ENCODE measurements around the gene PPT2. TPM values are rescaled to one million over a fixed set of nuclear protein-coding genes. Genes with fewer than 3 reads are reported as not detected.

PPT2 gene, protein sequence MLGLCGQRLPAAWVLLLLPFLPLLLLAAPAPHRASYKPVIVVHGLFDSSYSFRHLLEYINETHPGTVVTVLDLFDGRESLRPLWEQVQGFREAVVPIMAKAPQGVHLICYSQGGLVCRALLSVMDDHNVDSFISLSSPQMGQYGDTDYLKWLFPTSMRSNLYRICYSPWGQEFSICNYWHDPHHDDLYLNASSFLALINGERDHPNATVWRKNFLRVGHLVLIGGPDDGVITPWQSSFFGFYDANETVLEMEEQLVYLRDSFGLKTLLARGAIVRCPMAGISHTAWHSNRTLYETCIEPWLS
- polyA plus RNA-seq (2013, experiment 1 of 2; ENCODE audit: insufficient read length): 23.0 TPM
- polyA plus RNA-seq (2013, experiment 2 of 2; ENCODE audit: insufficient read length): 15.9 TPM

DNA sequence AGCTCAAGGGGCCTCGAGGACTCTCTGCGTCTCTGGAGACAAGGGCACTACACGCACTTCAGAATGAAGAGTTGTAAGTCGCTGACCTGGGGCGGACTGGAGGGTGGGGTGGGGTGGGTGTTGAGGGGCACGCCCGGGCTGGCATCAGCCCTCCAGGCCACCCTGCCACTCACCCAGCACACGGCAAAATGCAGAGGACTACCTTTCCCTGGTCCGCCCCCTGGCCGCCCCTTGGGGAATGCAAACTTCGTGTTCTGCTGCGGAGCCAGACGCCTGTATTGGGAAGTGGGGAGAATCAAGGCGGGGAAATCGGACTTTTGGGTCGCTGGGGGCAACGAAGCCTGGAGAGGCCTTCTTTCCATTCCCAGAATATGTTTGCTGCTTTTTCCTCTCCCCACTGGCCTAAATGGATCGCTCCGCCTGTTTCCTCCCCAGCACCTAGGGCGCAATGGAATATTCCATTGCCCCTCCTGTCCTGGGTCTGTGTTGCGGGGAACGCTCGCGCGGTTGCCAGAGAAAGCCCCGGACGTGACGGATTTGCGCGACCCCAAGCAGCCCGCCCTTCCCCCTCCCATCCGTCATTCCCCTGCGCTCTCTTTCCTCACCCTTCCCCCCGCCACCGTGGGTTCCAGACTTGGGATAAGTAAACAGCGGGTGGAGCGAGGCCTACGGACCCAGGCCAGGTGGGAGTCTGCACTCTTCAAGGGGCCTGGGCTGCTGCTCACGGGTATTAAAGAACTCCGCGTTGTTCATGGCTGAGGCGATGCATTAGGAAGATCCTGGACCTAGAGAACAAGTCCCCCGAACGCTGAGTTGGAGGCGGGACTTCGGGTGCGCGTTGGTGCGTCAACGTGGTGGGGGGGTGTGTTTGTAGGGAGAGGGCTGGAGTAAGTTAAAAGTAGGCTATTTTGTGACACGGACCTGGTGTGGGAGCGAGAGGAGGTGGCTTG is at the start of gene PPT2:
TSS of gene PPT2 (plus strand) at position 578 of the 950 bp plus-strand sequence. CDS start 454 bp downstream, outside the sequence.
- peak; percentile 93 for DNase-seq

DNA sequence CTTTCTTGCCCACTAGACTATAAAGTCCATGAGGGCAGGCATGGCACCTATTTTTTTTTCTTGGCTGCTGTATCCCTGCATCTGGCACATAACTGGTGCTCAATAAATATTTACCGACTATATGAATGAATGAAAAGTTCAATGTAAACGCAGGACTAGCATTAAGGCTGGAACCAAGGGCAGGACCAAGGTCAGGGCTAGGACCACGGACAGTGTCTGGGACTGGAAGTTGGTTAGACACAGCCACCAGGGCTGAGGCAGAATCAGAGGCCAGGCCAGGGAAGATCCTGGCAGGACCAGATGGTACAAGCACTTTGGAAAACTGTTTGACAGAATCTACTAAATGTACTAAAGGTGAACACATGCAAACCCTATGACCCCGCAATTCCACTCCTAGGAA is 48.5 kb upstream of the PPT2 start:
- peak; percentile 39 for DNase-seq

DNA sequence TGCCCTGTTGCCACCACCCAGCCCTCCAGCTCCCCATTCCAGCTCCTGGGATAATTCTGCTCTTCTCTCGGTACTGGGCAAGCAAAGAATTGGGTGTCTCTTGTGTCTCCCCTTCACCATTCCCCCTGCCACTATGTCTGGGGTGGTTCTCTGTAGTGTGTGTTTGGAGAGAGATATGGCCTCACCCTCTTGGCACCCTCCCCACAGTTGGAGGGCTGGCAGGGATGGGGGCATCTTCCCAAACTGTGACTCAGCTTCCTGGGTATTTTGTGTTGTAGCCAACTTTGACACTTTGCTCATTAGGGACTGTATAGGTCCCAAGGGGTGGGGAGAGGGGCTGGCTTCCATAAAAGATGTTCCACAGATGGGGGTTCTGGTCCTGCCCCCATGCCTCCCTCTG is 46.5 kb upstream of the PPT2 start:
- DNase-seq: peak; percentile 75

DNA sequence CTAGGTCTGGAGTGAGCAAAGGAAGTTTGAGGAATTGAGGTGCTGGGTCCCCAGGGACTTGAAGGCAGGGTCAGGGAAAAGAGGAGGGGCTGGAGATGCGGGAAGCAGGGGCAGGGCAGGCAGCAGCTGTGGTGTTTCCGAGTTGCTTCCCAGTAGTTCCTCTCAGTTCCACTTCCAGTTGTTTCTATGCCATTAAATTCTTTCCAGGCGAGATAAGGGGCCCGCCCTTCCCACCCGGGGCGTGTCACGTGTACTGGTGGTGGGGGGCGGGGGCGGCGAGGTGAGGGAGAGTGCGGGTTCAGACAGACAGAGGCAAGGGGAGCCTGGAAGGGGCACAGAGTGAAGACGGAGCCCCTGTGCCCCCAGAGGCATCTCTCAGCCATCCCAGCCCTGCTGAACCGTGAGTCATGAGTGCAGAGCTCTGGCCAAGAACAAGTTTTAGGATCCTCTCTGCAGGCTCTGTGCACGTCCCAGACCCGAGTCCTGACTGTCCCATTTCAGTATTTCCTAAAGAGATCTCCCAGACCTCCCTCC is 45.8 kb upstream of the PPT2 start:
- peak; percentile 68 for DNase-seq

GRCh38 chr6:32108727-32109113 is 45.2 kb upstream of the PPT2 start:
- no peak for DNase-seq

GRCh38 chr6:32109114-32109764 is 44.7 kb upstream of the PPT2 start, which contains the start of gene TNXB:
Gene TNXB (minus strand): TSS chr6:32109338. CDS start chr6:32098198, 11,140 bp downstream.
- DNase-seq: no peak

GRCh38 chr6:32109765-32110160 is 44.2 kb upstream of the PPT2 start:
- DNase-seq: no peak

GRCh38 chr6:32110632-32111031 is 43.3 kb upstream of the PPT2 start:
- DNase-seq: no peak

- DNase-seq: no peak
Measured at GRCh38 chr6:32111424-32112066, 42.4 kb upstream of the PPT2 start.

DNA sequence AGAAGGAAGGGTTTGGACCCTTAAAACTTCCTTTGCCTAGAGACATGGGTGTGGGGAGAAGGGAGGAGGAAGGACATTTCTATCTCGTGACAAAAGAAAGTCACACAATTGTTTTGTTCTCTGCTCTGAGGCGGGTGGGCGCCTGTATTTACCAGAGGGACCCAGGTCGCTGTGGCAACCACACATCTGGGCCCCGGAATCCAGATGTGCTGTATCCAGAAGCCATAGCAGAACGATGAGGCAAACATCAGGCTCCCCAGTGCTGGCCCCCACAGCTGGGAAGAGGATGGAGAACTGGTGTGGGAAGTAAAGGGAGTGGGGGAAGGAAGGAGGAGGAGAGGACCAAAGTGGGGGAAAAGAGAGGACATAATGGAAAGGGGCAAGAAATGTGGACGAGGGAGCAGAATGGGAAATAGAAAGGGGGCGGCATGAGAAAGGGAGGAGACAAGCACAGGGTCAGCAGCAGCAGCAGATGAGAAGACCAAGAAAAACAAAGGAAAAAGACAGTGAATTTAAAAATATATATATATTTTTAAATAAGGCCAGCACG is 41.4 kb upstream of the PPT2 start:
- DNase-seq: no peak

- DNase-seq: peak; percentile 87
Measured at GRCh38 chr6:32113386-32114352, 40.3 kb upstream of the PPT2 start.

DNA sequence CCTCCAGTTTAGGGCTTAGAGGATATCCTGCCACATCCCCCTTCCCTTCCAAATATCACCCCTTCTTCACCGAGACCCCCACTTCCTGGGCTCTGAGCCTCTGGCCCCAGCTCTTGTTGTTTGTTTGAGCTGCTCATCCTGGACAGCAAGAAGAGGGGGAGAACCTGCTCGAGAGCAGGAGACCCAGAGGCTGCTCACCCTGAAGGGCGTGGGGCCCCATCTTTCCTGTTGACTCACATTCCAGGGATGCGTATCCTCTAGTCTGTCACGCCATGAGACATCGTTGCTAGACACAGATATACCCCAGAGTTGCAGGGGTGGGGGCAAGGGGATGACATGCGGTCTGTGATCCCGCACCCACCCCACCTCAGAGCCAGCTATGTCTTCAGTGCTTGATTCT is 39.1 kb upstream of the PPT2 start:
- DNase-seq: peak; percentile 94

- no peak for DNase-seq
Measured at GRCh38 chr6:32115623-32116022, 38.3 kb upstream of the PPT2 start.

GRCh38 chr6:32116674-32117073 is 37.3 kb upstream of the PPT2 start:
- DNase-seq: peak; percentile 52

GRCh38 chr6:32117461-32117860 is 36.5 kb upstream of the PPT2 start:
- no peak for DNase-seq

DNA sequence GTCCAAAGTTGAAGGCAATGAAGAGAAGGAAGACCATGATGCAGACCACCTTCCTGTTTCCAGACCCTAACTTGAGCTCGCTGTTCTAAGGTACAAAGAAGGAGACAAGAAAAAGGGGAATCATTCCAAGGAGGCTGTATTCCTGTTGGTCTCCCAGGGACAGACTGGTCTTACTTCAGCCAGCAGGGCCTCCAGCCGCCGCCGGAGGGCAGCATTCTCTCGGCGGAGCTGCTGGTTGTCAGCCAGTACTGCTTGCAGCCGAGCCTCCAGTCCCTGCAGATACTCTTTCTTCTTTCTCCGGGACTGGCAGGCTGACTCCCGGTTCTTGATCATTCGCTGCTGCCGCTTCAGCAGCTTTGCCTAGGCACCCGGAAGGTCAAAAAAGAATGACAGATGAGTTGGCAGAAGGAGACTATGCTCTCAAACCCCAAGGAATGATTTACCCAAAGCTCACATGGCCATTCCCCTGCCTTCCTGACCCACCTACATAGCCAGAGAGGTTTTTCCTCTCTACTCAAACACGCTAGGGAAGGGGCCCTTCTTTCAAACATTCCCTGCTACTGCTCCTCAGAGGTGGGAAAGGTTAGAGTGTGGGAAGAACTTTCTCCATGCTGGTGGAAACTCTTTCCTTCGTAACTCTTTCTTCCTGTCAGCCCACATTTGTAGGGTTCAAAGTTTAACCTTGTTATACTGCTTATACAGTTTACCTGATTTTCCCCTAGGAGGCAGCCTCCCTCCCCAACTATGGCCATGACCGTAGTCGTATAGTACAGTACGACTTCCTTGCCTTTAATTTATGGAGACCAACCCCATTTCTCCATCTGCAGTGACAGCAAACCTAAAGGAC is 34.9 kb upstream of the PPT2 start:
- DNase-seq: peak; percentile 75

GRCh38 chr6:32120573-32121059 is 33.3 kb upstream of the PPT2 start:
- DNase-seq: no peak

DNA sequence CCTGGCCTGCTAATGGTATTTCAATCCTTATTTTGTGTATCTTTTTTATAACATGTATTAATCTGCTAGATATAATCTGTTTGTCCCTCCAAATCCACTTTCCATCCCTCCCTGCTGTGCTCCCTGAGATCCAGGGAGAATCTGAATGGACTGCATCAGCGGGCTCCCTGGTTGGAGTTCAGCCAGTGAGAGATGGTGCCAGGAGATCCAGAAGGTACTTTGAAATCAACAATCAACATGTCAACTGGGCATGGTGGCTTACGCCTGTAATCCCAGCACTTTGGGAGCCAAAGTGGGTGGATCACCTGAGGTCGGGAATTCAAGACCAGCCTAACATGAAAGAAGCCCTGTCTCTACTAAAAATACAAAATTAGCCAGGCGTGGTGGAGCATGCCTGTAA is 30.3 kb upstream of the PPT2 start:
- DNase-seq: no peak

DNA sequence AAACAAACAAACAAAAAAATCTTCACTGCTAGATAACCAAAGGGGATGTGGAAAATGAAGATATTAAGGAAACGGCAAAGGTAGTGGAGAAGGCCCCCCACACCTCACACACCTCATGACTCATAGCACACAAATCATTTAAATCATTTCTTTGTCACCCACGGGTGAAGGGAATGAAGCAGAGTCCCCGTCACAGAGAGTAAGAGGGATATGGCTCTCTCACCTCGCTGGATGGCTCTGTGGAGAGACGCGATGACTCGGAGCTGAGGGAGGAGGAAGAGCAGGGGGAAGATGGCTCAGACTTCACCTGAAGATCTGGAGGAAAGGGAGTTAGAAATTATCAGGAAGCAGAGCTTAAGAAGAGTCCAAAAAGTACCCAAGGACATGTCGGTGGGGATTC is 27.1 kb upstream of the PPT2 start:
- DNase-seq: no peak

GRCh38 chr6:32127409-32127716 is 26.6 kb upstream of the PPT2 start:
- DNase-seq: no peak
